Hepatocyte (in vitro differentiated cells): ENCODE measurements around the gene PRCC.
A peak's percentile ranks its signal among the peaks of the same experiment; 100 is the strongest.

Experiments used
- EZH2 ChIP-seq: fragments of 200-600 bp; sonication (generic); IDR thresholded peaks from 2 replicates; pipeline ENCODE4 v1.6.1; 2016; ENCODE audit warnings: antibody characterized with exemption, mild to moderate bottlenecking, borderline replicate concordance
- TF ChIP-seq, protein P1 (sequence below): fragments of 200-600 bp; sonication (generic); IDR thresholded peaks from 2 replicates; pipeline ENCODE4 v1.5.1; 2016; ENCODE audit warnings: antibody characterized with exemption, mild to moderate bottlenecking; ENCODE audit not compliant: poor library complexity

DNA sequence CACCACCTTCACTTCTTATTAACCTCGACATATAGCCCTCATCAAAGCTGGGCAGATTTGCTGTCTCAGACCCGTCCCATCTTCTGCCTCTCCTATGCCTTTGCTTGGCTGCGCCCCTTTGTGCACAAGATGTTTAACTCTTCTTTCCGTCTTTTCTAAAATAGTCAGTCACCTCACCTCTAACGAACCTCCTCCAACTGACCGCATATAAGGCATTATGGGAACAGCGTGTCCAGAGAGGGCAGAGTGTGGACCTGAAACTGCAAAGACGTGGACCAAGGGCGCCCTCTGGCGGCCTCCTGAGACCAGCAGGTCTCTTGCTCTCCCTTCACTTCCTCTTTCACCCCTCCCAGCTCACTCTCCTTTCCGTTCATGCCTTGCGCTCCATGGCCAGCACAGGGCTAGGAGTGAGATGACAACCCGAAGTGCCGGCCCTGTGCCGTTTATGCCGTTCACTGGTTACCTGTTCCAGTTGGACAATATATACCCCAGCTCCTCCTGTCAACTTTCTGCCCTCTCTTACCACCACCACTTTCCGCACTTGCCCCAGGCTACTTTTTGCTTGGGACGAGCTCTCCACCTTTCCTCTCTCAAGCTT lies 41.6 kb upstream of the PRCC start:
- TF ChIP-seq, protein P1, sequence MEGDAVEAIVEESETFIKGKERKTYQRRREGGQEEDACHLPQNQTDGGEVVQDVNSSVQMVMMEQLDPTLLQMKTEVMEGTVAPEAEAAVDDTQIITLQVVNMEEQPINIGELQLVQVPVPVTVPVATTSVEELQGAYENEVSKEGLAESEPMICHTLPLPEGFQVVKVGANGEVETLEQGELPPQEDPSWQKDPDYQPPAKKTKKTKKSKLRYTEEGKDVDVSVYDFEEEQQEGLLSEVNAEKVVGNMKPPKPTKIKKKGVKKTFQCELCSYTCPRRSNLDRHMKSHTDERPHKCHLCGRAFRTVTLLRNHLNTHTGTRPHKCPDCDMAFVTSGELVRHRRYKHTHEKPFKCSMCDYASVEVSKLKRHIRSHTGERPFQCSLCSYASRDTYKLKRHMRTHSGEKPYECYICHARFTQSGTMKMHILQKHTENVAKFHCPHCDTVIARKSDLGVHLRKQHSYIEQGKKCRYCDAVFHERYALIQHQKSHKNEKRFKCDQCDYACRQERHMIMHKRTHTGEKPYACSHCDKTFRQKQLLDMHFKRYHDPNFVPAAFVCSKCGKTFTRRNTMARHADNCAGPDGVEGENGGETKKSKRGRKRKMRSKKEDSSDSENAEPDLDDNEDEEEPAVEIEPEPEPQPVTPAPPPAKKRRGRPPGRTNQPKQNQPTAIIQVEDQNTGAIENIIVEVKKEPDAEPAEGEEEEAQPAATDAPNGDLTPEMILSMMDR, result peak; percentile 97
- no peak for TF ChIP-seq EZH2
